ENCODE measurements around the gene RAD51B.

DNA sequence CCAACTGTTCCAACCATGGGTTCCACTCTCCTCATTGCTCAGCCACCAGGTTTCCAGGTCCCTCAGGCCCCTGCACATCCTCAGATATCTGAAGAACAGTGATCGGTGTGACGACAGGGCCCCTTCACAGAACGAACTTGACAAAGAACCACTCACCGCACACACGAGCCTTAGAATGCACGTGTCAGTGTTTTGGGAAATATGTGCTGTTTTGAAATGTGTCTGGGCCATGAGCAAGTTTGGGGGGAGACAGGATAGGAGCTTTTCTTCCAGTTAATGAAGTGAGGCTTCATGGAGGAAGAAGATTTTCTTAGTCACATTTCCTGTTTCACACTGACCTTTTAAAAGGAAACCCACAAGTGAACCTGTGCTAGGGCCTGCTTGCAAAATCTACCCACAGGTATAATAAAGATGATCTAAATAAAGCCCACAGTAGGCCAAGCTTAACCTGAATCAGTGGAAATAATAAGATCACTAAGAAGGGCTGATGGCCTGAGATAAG lies 914.7 kb downstream of the RAD51B start:
- no peak for TF ChIP-seq ZNF274 (IDR thresholded peaks at IDR 0.05; ENCODE audit: low read depth, low read length)
- TF ChIP-seq SRF (IDR thresholded peaks at IDR 0.05; ENCODE audit: low read depth), result no peak
- no peak for TF ChIP-seq ELF1 (IDR thresholded peaks at IDR 0.05; ENCODE audit: borderline replicate concordance, low read depth)
- TF ChIP-seq, protein P1, sequence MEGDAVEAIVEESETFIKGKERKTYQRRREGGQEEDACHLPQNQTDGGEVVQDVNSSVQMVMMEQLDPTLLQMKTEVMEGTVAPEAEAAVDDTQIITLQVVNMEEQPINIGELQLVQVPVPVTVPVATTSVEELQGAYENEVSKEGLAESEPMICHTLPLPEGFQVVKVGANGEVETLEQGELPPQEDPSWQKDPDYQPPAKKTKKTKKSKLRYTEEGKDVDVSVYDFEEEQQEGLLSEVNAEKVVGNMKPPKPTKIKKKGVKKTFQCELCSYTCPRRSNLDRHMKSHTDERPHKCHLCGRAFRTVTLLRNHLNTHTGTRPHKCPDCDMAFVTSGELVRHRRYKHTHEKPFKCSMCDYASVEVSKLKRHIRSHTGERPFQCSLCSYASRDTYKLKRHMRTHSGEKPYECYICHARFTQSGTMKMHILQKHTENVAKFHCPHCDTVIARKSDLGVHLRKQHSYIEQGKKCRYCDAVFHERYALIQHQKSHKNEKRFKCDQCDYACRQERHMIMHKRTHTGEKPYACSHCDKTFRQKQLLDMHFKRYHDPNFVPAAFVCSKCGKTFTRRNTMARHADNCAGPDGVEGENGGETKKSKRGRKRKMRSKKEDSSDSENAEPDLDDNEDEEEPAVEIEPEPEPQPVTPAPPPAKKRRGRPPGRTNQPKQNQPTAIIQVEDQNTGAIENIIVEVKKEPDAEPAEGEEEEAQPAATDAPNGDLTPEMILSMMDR (IDR thresholded peaks at IDR 0.05 in 2 of 3, conservative IDR thresholded peaks at IDR 0.05 in 1 of 3; ENCODE audit: borderline replicate concordance in 1 of 3, insufficient read depth in 1 of 3, low read depth in 2 of 3, low read length in 2 of 3), result no peak
- TF ChIP-seq POLR2A (IDR thresholded peaks at IDR 0.05; ENCODE audit: borderline replicate concordance, extremely low read depth, insufficient read depth, insufficient read length), result no peak
- TF ChIP-seq YY1 (IDR thresholded peaks at IDR 0.05; ENCODE audit: extremely low read depth, insufficient replicate concordance, low read depth, low read length), result no peak
- TF ChIP-seq, protein P2, sequence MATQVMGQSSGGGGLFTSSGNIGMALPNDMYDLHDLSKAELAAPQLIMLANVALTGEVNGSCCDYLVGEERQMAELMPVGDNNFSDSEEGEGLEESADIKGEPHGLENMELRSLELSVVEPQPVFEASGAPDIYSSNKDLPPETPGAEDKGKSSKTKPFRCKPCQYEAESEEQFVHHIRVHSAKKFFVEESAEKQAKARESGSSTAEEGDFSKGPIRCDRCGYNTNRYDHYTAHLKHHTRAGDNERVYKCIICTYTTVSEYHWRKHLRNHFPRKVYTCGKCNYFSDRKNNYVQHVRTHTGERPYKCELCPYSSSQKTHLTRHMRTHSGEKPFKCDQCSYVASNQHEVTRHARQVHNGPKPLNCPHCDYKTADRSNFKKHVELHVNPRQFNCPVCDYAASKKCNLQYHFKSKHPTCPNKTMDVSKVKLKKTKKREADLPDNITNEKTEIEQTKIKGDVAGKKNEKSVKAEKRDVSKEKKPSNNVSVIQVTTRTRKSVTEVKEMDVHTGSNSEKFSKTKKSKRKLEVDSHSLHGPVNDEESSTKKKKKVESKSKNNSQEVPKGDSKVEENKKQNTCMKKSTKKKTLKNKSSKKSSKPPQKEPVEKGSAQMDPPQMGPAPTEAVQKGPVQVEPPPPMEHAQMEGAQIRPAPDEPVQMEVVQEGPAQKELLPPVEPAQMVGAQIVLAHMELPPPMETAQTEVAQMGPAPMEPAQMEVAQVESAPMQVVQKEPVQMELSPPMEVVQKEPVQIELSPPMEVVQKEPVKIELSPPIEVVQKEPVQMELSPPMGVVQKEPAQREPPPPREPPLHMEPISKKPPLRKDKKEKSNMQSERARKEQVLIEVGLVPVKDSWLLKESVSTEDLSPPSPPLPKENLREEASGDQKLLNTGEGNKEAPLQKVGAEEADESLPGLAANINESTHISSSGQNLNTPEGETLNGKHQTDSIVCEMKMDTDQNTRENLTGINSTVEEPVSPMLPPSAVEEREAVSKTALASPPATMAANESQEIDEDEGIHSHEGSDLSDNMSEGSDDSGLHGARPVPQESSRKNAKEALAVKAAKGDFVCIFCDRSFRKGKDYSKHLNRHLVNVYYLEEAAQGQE (IDR thresholded peaks at IDR 0.05; ENCODE audit: low read depth), result no peak

Measured in HCT116 (cell line).